HEK293 (cell line): ENCODE measurements around the gene CACNA1H.

Experiments used
- CTCF ChIA-PET: fragments of 350-600 bp; formaldehyde crosslinking; extraction: SDS; loops from one replicate; lab custom pipeline; 2021; ENCODE audit warnings: antibody characterized with exemption; lab: Yijun Ruan, JAX
- POLR2A ChIA-PET: fragments of 300-600 bp; formaldehyde crosslinking; extraction: SDS; loops from one replicate; lab custom pipeline; 2020; ENCODE audit warnings: antibody characterized with exemption, inconsistent platforms; lab: Yijun Ruan, JAX
- H3K27ac ChIP-seq: fragments of 200-500 bp; sonication (Bioruptor generic); 2 replicates; pipeline ENCODE4 v1.5.1; 2014; ENCODE audit warnings: low read depth, low read length, control low read depth, inconsistent platforms; ENCODE audit errors: extremely low read depth
- H3K36me3 ChIP-seq, 2 experiments: fragments of 200-500 bp in 1 of 2; sonication (Bioruptor generic) in 1 of 2; 1 replicate in 1 of 2; 2 replicates in 1 of 2; pipeline ENCODE4 v1.5.1; 2014 to 2017; ENCODE audit warnings: inconsistent platforms in 2 of 2, low read length in 2 of 2; ENCODE audit not compliant: control insufficient read depth in 2 of 2, insufficient read depth in 1 of 2
- H3K4me1 ChIP-seq: fragments of 200-500 bp; sonication (Bioruptor generic); 2 replicates; pipeline ENCODE4 v1.5.1; 2014; ENCODE audit warnings: mild to moderate bottlenecking, low read length, inconsistent platforms; ENCODE audit not compliant: control insufficient read depth, insufficient read depth
- H3K4me3 ChIP-seq: 2 replicates; pipeline ENCODE4 v1.5.1; 2011; ENCODE audit warnings: low read depth, mild to moderate bottlenecking, control low read depth, low read length, moderate library complexity
- H3K9me3 ChIP-seq: fragments of 200-500 bp; sonication (Bioruptor generic); 2 replicates; pipeline ENCODE4 v1.5.1; 2014; ENCODE audit warnings: low read depth, low read length, inconsistent platforms; ENCODE audit not compliant: control insufficient read depth, insufficient read depth
- EGR2 ChIP-seq: fragments of 450-650 bp; formaldehyde crosslinking; IDR thresholded peaks from 2 replicates; pipeline ENCODE4 v1.5.1; 2016; ENCODE audit warnings: low read depth, missing biosample characterization, missing genetic modification characterization
- IKZF3 ChIP-seq: fragments of 450-650 bp; IDR thresholded peaks from 2 replicates; pipeline ENCODE4 v1.5.0; 2018; ENCODE audit warnings: missing biosample characterization, mild to moderate bottlenecking, missing genetic modification characterization, moderate library complexity
- KLF1 ChIP-seq: fragments of 450-650 bp; formaldehyde crosslinking; IDR thresholded peaks from 2 replicates; pipeline ENCODE4 v1.5.1; 2016; ENCODE audit warnings: missing biosample characterization, missing genetic modification characterization
- KLF10 ChIP-seq: fragments of 450-650 bp; IDR thresholded peaks from 2 replicates; pipeline ENCODE4 v1.5.1; 2018; ENCODE audit warnings: missing biosample characterization, mild to moderate bottlenecking, missing genetic modification characterization
- KLF7 ChIP-seq: fragments of 450-650 bp; formaldehyde crosslinking; IDR thresholded peaks from 2 replicates; pipeline ENCODE4 v1.5.1; 2016; ENCODE audit warnings: missing biosample characterization, missing genetic modification characterization, borderline replicate concordance
- KLF8 ChIP-seq: fragments of 450-650 bp; formaldehyde crosslinking; IDR thresholded peaks from 2 replicates; pipeline ENCODE4 v1.5.1; 2016; ENCODE audit warnings: missing biosample characterization, missing genetic modification characterization
- KLF9 ChIP-seq: fragments of 450-650 bp; formaldehyde crosslinking; IDR thresholded peaks from 2 replicates; pipeline ENCODE4 v1.5.1; 2016; ENCODE audit warnings: missing biosample characterization, missing genetic modification characterization, low read depth
- OSR2 ChIP-seq: fragments of 450-650 bp; formaldehyde crosslinking; IDR thresholded peaks from 2 replicates; pipeline ENCODE4 v1.5.1; 2016; ENCODE audit warnings: missing biosample characterization, missing genetic modification characterization
- PRDM1 ChIP-seq: fragments of 450-650 bp; formaldehyde crosslinking; IDR thresholded peaks from 2 replicates; pipeline ENCODE4; 2016; ENCODE audit warnings: missing biosample characterization, missing genetic modification characterization
- SP2 ChIP-seq: fragments of 450-650 bp; formaldehyde crosslinking; IDR thresholded peaks from 2 replicates; pipeline ENCODE4 v1.5.1; 2016; ENCODE audit warnings: missing biosample characterization, missing genetic modification characterization
- ZBTB17 ChIP-seq: fragments of 450-650 bp; formaldehyde crosslinking; IDR thresholded peaks from 2 replicates; pipeline ENCODE4 v1.5.1; 2016; ENCODE audit warnings: missing biosample characterization, missing genetic modification characterization
- ZFHX2 ChIP-seq: fragments of 450-650 bp; formaldehyde crosslinking; conservative IDR thresholded peaks from 2 replicates; pipeline ENCODE4 v1.5.1; 2016; ENCODE audit warnings: missing biosample characterization, missing genetic modification characterization
- ZFP37 ChIP-seq: fragments of 450-650 bp; formaldehyde crosslinking; IDR thresholded peaks from 2 replicates; pipeline ENCODE4 v1.5.1; 2016; ENCODE audit warnings: missing biosample characterization, missing genetic modification characterization
- ZFP69B ChIP-seq: fragments of 450-650 bp; formaldehyde crosslinking; IDR thresholded peaks from 2 replicates; pipeline ENCODE4 v1.5.1; 2016; ENCODE audit warnings: missing biosample characterization, missing genetic modification characterization
- ZNF223 ChIP-seq: fragments of 450-650 bp; formaldehyde crosslinking; IDR thresholded peaks from 2 replicates; pipeline ENCODE4 v1.5.1; 2016; ENCODE audit warnings: missing biosample characterization, missing genetic modification characterization
- ZNF311 ChIP-seq: fragments of 450-650 bp; formaldehyde crosslinking; IDR thresholded peaks from 2 replicates; pipeline ENCODE4 v1.5.1; 2017; ENCODE audit warnings: missing biosample characterization, missing genetic modification characterization, borderline replicate concordance
- ZNF341 ChIP-seq: fragments of 450-650 bp; formaldehyde crosslinking; IDR thresholded peaks from 2 replicates; pipeline ENCODE4; 2016; ENCODE audit warnings: low read depth, missing biosample characterization, missing genetic modification characterization
- ZNF473 ChIP-seq: fragments of 450-650 bp; formaldehyde crosslinking; IDR thresholded peaks from 2 replicates; pipeline ENCODE4 v1.5.1; 2017; ENCODE audit warnings: missing biosample characterization, missing genetic modification characterization
- ZNF513 ChIP-seq: fragments of 450-650 bp; IDR thresholded peaks from 2 replicates; pipeline ENCODE4 v1.5.1; 2018; ENCODE audit warnings: missing biosample characterization, missing genetic modification characterization
- ZNF600 ChIP-seq: fragments of 450-650 bp; formaldehyde crosslinking; IDR thresholded peaks from 2 replicates; pipeline ENCODE4 v1.5.1; 2016; ENCODE audit warnings: missing biosample characterization, missing genetic modification characterization
- ZNF629 ChIP-seq: fragments of 450-650 bp; formaldehyde crosslinking; IDR thresholded peaks from 2 replicates; pipeline ENCODE4 v1.5.1; 2017; ENCODE audit warnings: missing biosample characterization, missing genetic modification characterization
- TF ChIP-seq, protein P1 (sequence below): fragments of 450-650 bp; formaldehyde crosslinking; IDR thresholded peaks from 2 replicates; pipeline ENCODE4 v1.5.1; 2016; ENCODE audit warnings: missing biosample characterization, missing genetic modification characterization
- TF ChIP-seq, protein P2 (sequence below): fragments of 450-650 bp; formaldehyde crosslinking; IDR thresholded peaks from 2 replicates; pipeline ENCODE4 v1.5.1; 2016; ENCODE audit warnings: missing biosample characterization, missing genetic modification characterization

Gene CACNA1H

GRCh38 chr16:1125471-1125870 is 27.4 kb upstream of the CACNA1H start:
- TF ChIP-seq, protein P1, sequence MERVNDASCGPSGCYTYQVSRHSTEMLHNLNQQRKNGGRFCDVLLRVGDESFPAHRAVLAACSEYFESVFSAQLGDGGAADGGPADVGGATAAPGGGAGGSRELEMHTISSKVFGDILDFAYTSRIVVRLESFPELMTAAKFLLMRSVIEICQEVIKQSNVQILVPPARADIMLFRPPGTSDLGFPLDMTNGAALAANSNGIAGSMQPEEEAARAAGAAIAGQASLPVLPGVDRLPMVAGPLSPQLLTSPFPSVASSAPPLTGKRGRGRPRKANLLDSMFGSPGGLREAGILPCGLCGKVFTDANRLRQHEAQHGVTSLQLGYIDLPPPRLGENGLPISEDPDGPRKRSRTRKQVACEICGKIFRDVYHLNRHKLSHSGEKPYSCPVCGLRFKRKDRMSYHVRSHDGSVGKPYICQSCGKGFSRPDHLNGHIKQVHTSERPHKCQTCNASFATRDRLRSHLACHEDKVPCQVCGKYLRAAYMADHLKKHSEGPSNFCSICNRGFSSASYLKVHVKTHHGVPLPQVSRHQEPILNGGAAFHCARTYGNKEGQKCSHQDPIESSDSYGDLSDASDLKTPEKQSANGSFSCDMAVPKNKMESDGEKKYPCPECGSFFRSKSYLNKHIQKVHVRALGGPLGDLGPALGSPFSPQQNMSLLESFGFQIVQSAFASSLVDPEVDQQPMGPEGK, result peak; percentile 71
- TF ChIP-seq ZNF600 (tag by site-specific recombination) (peak; percentile 44; the same call in 1 of the 2 replicates), ZNF311 (tag by site-specific recombination) (no peak), ZFP37 (tag by site-specific recombination) (no peak), OSR2 (peak; percentile 56), ZNF629 (peak; percentile 30; the same call in 1 of the 2 replicates), ZFP69B (tag by site-specific recombination) (no peak), EGR2 (peak; percentile 41), ZNF341 (tag by site-specific recombination) (peak; percentile 59; the same call in 1 of the 2 replicates), KLF8 (tag by site-specific recombination) (peak; percentile 10; the same call in 1 of the 2 replicates), ZFHX2 (tag by site-specific recombination) (peak; percentile 83), ZBTB17 (tag by site-specific recombination) (peak; percentile 78), SP2 (tag by site-specific recombination) (peak; percentile 70), KLF10 (peak; percentile 57; the same call in 1 of the 2 replicates), KLF1 (peak; percentile 42), IKZF3 (peak; percentile 45; the same call in 1 of the 2 replicates), KLF9 (peak; percentile 68; the same call in 1 of the 2 replicates), KLF7 (no peak), ZNF513 (tag by site-specific recombination) (no peak), ZNF223 (tag by site-specific recombination) (peak; percentile 88; the same call in 1 of the 2 replicates), PRDM1 (tag by site-specific recombination) (no peak), ZNF473 (tag by site-specific recombination) (no peak)
- TF ChIP-seq, protein P2, sequence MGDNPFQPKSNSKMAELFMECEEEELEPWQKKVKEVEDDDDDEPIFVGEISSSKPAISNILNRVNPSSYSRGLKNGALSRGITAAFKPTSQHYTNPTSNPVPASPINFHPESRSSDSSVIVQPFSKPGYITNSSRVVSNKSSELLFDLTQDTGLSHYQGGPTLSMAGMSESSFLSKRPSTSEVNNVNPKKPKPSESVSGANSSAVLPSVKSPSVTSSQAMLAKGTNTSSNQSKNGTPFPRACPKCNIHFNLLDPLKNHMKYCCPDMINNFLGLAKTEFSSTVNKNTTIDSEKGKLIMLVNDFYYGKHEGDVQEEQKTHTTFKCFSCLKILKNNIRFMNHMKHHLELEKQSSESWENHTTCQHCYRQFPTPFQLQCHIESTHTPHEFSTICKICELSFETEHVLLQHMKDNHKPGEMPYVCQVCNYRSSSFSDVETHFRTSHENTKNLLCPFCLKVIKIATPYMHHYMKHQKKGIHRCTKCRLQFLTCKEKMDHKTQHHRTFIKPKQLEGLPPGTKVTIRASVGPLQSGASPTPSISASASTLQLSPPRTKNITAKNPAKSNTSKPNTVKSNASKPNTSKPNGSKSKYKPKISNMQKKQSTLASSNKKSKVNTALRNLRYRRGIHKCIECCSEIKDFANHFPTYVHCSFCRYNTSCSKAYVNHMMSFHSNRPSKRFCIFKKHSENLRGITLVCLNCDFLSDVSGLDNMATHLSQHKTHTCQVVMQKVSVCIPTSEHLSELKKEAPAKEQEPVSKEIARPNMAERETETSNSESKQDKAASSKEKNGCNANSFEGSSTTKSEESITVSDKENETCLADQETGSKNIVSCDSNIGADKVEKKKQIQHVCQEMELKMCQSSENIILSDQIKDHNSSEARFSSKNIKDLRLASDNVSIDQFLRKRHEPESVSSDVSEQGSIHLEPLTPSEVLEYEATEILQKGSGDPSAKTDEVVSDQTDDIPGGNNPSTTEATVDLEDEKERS (tag by site-specific recombination), result no peak
- TF ChIP-seq, all 188 proteins: peak for 15
- Histone ChIP-seq H3K36me3 (no peaks in the 10 kb centered on the region), H3K27ac (no peak overlapping the region), H3K4me1 (no peaks in the 10 kb centered on the region), H3K9me3 (no peaks in the 10 kb centered on the region), H3K4me3 (no peak overlapping the region)
- ChIA-PET POLR2A (interaction anchor here (0.5 kb wide), 1 partner anchor 416 kb away, joined by 4 read pairs; no protein-coding TSS in a partner anchor), CTCF (interaction anchor here (0.6 to 1.1 kb wide), 2 partner anchors 68 to 546 kb away, joined by 3 read pairs; no protein-coding TSS in a partner anchor)
